Testis (tissue), 2 donors: ENCODE data around the gene BRD3OS.

ENCODE experiments used
- POLR2A ChIP-seq: fragments of 450-650 bp; IDR thresholded peaks from one replicate; pipeline ENCODE4 v1.6.1; 2017; ENCODE audit warnings: antibody characterized with exemption, mild to moderate bottlenecking, moderate library complexity
- TF ChIP-seq, protein P1 (sequence below), 3 experiments: fragments of 450-650 bp in 2 of 3; fragments of 200-600 bp in 1 of 3; sonication (generic) in 1 of 3; IDR thresholded peaks; one replicate each; pipeline ENCODE4 v1.5.1; 2016 to 2019; ENCODE audit warnings: antibody characterized with exemption in 3 of 3, mild to moderate bottlenecking in 2 of 3, moderate library complexity in 1 of 3

DNA sequence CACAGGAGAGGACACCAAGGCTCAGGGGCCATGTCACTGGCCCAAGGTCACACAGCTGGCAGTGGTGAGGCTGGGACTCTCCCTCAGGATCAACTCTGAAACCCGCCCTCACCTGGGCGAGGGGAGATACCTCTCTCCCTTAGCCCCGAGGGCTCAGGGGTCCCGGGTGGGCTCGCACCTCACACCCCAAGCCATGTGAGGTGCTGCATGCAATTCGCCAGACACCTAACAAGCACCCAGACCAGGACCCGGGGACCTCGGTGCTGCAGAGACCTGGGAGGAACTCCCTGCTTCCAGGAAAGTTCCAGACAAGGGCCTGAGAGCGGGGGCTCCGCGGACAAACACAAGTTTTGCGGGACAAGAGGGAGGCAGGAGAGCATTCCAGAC, 23.3 kb downstream of the BRD3OS start:
- TF ChIP-seq, protein P1, sequence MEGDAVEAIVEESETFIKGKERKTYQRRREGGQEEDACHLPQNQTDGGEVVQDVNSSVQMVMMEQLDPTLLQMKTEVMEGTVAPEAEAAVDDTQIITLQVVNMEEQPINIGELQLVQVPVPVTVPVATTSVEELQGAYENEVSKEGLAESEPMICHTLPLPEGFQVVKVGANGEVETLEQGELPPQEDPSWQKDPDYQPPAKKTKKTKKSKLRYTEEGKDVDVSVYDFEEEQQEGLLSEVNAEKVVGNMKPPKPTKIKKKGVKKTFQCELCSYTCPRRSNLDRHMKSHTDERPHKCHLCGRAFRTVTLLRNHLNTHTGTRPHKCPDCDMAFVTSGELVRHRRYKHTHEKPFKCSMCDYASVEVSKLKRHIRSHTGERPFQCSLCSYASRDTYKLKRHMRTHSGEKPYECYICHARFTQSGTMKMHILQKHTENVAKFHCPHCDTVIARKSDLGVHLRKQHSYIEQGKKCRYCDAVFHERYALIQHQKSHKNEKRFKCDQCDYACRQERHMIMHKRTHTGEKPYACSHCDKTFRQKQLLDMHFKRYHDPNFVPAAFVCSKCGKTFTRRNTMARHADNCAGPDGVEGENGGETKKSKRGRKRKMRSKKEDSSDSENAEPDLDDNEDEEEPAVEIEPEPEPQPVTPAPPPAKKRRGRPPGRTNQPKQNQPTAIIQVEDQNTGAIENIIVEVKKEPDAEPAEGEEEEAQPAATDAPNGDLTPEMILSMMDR (IDR thresholded peaks at IDR 0.05), result no peak
- no peak for TF ChIP-seq POLR2A
